DND-41 (cell line): ENCODE measurements around the gene KRTAP10-8.

Experiments used
- EZH2 ChIP-seq: IDR thresholded peaks from 3 replicates; pipeline ENCODE4 v1.6.1; 2012; ENCODE audit warnings: borderline replicate concordance, low read depth, mild to moderate bottlenecking, moderate library complexity, low read length, inconsistent platforms; ENCODE audit not compliant: severe bottlenecking
- TF ChIP-seq, protein P1 (sequence below): IDR thresholded peaks from 2 replicates; pipeline ENCODE4 v1.5.1; 2012; ENCODE audit warnings: borderline replicate concordance, low read length, moderate library complexity, mild to moderate bottlenecking; ENCODE audit not compliant: poor library complexity, severe bottlenecking; ENCODE audit errors: extremely low read depth

DNA sequence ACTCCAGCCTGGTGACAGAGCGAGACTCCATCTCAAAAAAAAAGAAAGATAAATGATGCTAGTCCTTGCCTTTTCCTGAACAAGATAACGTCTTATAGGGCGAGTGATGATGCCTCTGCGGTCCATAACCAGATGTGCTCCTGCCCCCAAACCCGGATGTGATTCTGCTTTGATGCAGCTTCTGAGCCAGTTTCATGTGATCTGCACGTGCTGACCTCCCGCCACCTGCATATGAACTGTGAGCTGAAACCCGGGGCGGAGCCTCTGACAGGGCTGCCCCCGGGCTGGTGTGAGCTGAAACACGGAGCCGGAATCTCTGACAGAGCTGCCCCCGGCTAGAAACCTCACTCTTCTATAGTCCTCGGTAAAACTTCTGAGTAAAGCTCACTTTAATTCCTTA lies 41.2 kb downstream of the KRTAP10-8 start:
- TF ChIP-seq, protein P1, sequence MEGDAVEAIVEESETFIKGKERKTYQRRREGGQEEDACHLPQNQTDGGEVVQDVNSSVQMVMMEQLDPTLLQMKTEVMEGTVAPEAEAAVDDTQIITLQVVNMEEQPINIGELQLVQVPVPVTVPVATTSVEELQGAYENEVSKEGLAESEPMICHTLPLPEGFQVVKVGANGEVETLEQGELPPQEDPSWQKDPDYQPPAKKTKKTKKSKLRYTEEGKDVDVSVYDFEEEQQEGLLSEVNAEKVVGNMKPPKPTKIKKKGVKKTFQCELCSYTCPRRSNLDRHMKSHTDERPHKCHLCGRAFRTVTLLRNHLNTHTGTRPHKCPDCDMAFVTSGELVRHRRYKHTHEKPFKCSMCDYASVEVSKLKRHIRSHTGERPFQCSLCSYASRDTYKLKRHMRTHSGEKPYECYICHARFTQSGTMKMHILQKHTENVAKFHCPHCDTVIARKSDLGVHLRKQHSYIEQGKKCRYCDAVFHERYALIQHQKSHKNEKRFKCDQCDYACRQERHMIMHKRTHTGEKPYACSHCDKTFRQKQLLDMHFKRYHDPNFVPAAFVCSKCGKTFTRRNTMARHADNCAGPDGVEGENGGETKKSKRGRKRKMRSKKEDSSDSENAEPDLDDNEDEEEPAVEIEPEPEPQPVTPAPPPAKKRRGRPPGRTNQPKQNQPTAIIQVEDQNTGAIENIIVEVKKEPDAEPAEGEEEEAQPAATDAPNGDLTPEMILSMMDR = no peak
- TF ChIP-seq EZH2 = no peak
